Gastrocnemius medialis (tissue), 4 donors: ENCODE results near the gene ARHGAP26. TPM values are rescaled to one million over a fixed set of nuclear protein-coding genes. Genes with fewer than 3 reads are reported as not detected.

ENCODE experiments used
- ATAC-seq, 2 donors: fragments of 150-250 bp; one replicate each; pipeline ENCODE4 v1.9.1; 2016
- DNase-seq, 2 donors: peaks; one replicate each; pipeline ENCODE4 v3.0.0-alpha.2; 2019
- H3K27ac ChIP-seq, 4 donors: fragments of 200-600 bp; sonication (generic); 1 replicate in 1 of 4; 2 replicates in 3 of 4; pipeline ENCODE4 v1.5.1; 2016 to 2018; ENCODE audit warnings: mild to moderate bottlenecking in 2 of 4, moderate library complexity in 1 of 4
- H3K27me3 ChIP-seq, 3 donors: fragments of 200-600 bp; sonication (generic) in 2 of 3; 1 replicate in 1 of 3; 2 replicates in 2 of 3; pipeline versions ENCODE4 v1.5.1 to v1.6.0; 2016 to 2019; ENCODE audit warnings: mild to moderate bottlenecking in 1 of 3, moderate library complexity in 1 of 3
- H3K36me3 ChIP-seq, 2 donors: fragments of 200-600 bp; sonication (generic) in 1 of 2; one replicate each; pipeline ENCODE4 v1.5.1; 2017 to 2018
- H3K4me1 ChIP-seq, 2 donors: fragments of 200-600 bp; sonication (generic) in 1 of 2; one replicate each; pipeline ENCODE4 v1.5.1; 2016 to 2017; ENCODE audit warnings: mild to moderate bottlenecking in 2 of 2
- H3K4me3 ChIP-seq, 4 donors: fragments of 200-600 bp; sonication (generic) in 3 of 4; 1 replicate in 1 of 4; 2 replicates in 3 of 4; pipeline ENCODE4 v1.5.1; 2016 to 2019; ENCODE audit warnings: mild to moderate bottlenecking in 2 of 4
- H3K9me3 ChIP-seq, 3 donors: fragments of 200-600 bp; sonication (generic) in 2 of 3; 1 replicate in 1 of 3; 2 replicates in 2 of 3; pipeline ENCODE4 v1.5.1; 2016 to 2019
- POLR2A ChIP-seq, 2 donors: fragments of 450-650 bp; IDR thresholded peaks; one replicate each; pipeline ENCODE4 v1.6.1; 2017; ENCODE audit warnings: antibody characterized with exemption in 2 of 2, mild to moderate bottlenecking in 2 of 2, moderate library complexity in 2 of 2
- in situ Hi-C, 4 donors: fragments of 200-750 bp; cut with MboI; loops; one replicate each; pipeline versions ENCODE4 v1.15.0 to v1.8.0; 2017; ENCODE audit warnings: low sequenced_read_pairs in 4 of 4
- intact Hi-C: fragments of 100-400 bp; cut with DNase I; formaldehyde crosslinking; loops from one replicate; pipeline ENCODE4 v1.15.1; 2023; ENCODE audit warnings: low total_unique reads
- total RNA-seq, 4 donors: library from RNA; depleted of rRNA; stranded (reverse); fragments of >200 nt; gene quantifications; one replicate each; pipeline versions ENCODE4 v1.1.0 to v1.2.3, GENCODE V29; 2016
- TF ChIP-seq, protein P1 (sequence below), 5 experiments: fragments of 450-650 bp in 3 of 5; fragments of 200-600 bp in 2 of 5; sonication (generic) in 2 of 5; IDR thresholded peaks in 4 of 5; conservative IDR thresholded peaks in 1 of 5; 1 replicate in 4 of 5; 2 replicates in 1 of 5; pipeline ENCODE4 v1.5.1; 2016 to 2019; ENCODE audit warnings: antibody characterized with exemption in 5 of 5, mild to moderate bottlenecking in 3 of 5, moderate library complexity in 3 of 5

The ARHGAP26 gene
- total RNA-seq, 4 donors from 2014 or later = 9.1 to 22.4 (median 13.4) TPM

DNA sequence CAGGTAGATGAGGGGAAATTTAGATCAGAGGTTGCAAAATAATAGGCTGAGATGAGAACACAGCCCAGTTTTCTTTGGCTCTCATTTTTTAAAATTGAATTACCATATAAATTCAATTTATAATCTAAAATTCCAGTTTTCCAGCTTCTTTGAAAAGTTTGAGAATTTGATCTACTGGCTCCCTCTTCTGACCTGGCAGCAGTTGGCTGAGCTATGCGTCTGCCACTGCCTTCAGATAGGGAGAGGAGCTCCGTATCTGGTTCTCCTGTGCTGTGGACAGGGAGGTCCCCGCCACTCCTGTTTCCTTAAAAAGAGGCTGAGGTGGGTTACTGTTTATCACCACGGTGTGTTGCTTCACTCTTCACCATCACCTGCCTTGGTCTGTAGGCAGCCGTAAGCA lies 103.7 kb downstream of the ARHGAP26 start:
- Histone ChIP-seq H3K4me1 (peaks cover 6 to 21% of the 10 kb centered on the region in 2 donors), H3K36me3 (no peaks in the 10 kb centered on the region), H3K4me3 (no peak overlapping the region), H3K9me3 (no peaks in the 10 kb centered on the region), H3K27me3 (no peaks in the 10 kb centered on the region), H3K27ac (no peak overlapping the region)
- in situ Hi-C loops = loop anchor here in 3 of 4 donors (10.0 kb wide), 3 partner anchors 119 to 149 kb away; no protein-coding TSS in a partner anchor
- ATAC-seq = no peak
- intact Hi-C loops = no loop called here
- TF ChIP-seq, protein P1, sequence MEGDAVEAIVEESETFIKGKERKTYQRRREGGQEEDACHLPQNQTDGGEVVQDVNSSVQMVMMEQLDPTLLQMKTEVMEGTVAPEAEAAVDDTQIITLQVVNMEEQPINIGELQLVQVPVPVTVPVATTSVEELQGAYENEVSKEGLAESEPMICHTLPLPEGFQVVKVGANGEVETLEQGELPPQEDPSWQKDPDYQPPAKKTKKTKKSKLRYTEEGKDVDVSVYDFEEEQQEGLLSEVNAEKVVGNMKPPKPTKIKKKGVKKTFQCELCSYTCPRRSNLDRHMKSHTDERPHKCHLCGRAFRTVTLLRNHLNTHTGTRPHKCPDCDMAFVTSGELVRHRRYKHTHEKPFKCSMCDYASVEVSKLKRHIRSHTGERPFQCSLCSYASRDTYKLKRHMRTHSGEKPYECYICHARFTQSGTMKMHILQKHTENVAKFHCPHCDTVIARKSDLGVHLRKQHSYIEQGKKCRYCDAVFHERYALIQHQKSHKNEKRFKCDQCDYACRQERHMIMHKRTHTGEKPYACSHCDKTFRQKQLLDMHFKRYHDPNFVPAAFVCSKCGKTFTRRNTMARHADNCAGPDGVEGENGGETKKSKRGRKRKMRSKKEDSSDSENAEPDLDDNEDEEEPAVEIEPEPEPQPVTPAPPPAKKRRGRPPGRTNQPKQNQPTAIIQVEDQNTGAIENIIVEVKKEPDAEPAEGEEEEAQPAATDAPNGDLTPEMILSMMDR (IDR thresholded peaks at IDR 0.05 in 4 of 5, conservative IDR thresholded peaks at IDR 0.05 in 1 of 5) = no peak
- TF ChIP-seq POLR2A (IDR thresholded peaks at IDR 0.05) = no peak
- no peak for DNase-seq

DNA sequence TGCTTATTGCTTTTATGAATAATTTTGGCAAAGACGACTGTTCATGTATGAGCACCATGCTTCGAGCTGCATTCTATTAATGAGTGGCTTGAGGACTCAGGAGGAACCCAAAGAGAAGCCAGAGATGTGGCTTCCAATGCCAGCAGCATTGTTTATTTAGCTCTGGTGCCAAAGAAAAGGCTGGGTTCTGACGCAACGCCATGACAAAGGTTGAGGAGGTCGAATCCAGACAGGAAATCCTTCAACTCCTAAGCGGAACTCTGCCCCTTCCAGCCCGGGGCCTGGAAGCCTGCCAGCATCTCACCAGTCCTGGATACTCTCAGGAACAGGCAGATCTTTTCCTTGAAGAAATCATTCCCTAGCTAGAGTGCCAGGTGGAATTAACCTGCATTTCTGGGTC lies 104.4 kb downstream of the ARHGAP26 start:
- ATAC-seq (peak; percentile 54 to 61), DNase-seq (peak in 1 of 2 donors; percentile 36)
- Histone ChIP-seq H3K4me1 (peaks cover 5 to 21% of the 10 kb centered on the region in 2 donors), H3K27me3 (no peaks in the 10 kb centered on the region), H3K27ac (peak overlapping the region in 3 of 4 donors; percentile 5 to 38 (median 23)), H3K4me3 (no peak overlapping the region), H3K36me3 (no peaks in the 10 kb centered on the region), H3K9me3 (no peaks in the 10 kb centered on the region)
- TF ChIP-seq, protein P1 (IDR thresholded peaks at IDR 0.05 in 4 of 5, conservative IDR thresholded peaks at IDR 0.05 in 1 of 5) = no peak
- no peak for TF ChIP-seq POLR2A (IDR thresholded peaks at IDR 0.05)
- in situ Hi-C loops = loop anchor here in 3 of 4 donors (10.0 kb wide), 3 partner anchors 120 to 150 kb away; no protein-coding TSS in a partner anchor
- intact Hi-C loops = no loop called here

DNA sequence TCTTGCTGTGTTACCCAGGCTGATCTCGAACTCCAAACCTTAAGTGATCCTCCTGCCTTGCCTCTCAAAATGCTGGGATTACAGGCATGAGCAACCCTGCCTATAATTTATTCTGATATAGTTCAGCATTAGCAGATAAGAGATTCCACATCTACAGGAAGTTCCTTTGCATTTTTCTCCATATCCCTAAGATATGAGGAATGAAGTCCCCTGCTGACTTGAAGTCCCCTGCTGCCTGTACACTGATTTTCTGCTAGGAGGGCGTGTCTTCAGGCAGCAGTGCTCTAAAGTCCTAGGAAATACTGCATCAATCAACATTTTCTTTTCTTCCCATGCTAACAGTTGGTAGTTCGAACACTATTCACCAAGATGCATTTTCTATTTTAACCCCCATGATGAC lies 105.8 kb downstream of the ARHGAP26 start:
- DNase-seq = no peak

DNA sequence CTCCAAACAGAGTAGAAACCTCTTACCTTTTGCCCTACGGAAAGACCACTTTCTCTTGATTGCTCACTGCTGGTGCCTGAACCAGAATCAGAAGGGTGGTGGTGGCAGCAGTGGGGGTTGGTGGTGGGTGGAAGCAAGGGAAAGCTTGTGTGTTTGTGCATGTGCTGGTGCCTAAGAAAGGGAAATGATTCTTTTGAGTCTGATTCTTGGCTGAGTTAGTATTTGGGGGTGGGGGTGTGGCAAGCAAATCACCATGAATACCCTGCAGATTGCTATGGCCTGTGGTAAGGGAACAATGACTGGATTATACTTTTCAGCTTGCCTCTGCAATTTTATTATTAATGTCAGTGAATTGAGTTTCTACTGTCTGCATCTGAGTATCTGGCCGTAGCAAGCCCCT lies 106.6 kb downstream of the ARHGAP26 start:
- in situ Hi-C loops = loop anchor here (5.0 to 25.0 kb wide), 6 partner anchors 122 to 865 kb away; partner anchors contain the start of gene GNPDA1 (in 1 of the 4)
- no peaks in the 10 kb centered on the region for H3K36me3 ChIP-seq
- ATAC-seq = no peak
- no peak for DNase-seq
- H3K27me3 ChIP-seq = no peaks in the 10 kb centered on the region
- peaks cover 0 to 15% of the 10 kb centered on the region in 2 donors for H3K4me1 ChIP-seq
- H3K27ac ChIP-seq = no peak overlapping the region
- no peaks in the 10 kb centered on the region for H3K9me3 ChIP-seq
- no peak for TF ChIP-seq POLR2A (IDR thresholded peaks at IDR 0.05)
- TF ChIP-seq, protein P1 (IDR thresholded peaks at IDR 0.05 in 4 of 5, conservative IDR thresholded peaks at IDR 0.05 in 1 of 5) = no peak
- no peak overlapping the region for H3K4me3 ChIP-seq
- intact Hi-C loops = no loop called here

More for the DNA sequence above, 105.8 kb downstream of the ARHGAP26 start:
- intact Hi-C loops = no loop called here
- Histone ChIP-seq H3K27ac (no peak overlapping the region), H3K4me3 (no peak overlapping the region), H3K27me3 (no peaks in the 10 kb centered on the region), H3K9me3 (no peaks in the 10 kb centered on the region), H3K36me3 (no peaks in the 10 kb centered on the region), H3K4me1 (peaks cover 0 to 15% of the 10 kb centered on the region in 2 donors)
- no peak for ATAC-seq
- in situ Hi-C loops = loop anchor here (5.0 to 25.0 kb wide), 6 partner anchors 121 to 864 kb away; partner anchors contain the start of gene GNPDA1 (in 1 of the 4)
- no peak for TF ChIP-seq POLR2A (IDR thresholded peaks at IDR 0.05)
- TF ChIP-seq, protein P1 (IDR thresholded peaks at IDR 0.05 in 4 of 5, conservative IDR thresholded peaks at IDR 0.05 in 1 of 5) = no peak
